ENCODE results near the gene CHDH. TPM values are rescaled to one million over a fixed set of nuclear protein-coding genes. Genes with fewer than 3 reads are reported as not detected.

CHDH gene
- polyA plus RNA-seq, 4 donors: 7.3 to 10.8 (median 8.5) TPM

- no peak for DNase-seq (ENCODE audit: low read depth in 4 of 4, low spot score in 3 of 4)
Observed at GRCh38 chr3:53829605-53830004, 16.6 kb downstream of the CHDH start.

- no peak for DNase-seq (ENCODE audit: low read depth in 4 of 4, low spot score in 3 of 4)
Observed at GRCh38 chr3:53828581-53828980, 17.6 kb downstream of the CHDH start.

- no peak for DNase-seq (ENCODE audit: low read depth in 4 of 4, low spot score in 3 of 4)
Observed at GRCh38 chr3:53826048-53826447, 20.2 kb downstream of the CHDH start.

- no peak for DNase-seq (ENCODE audit: low read depth in 4 of 4, low spot score in 3 of 4)
Observed at GRCh38 chr3:53824795-53825194, 21.4 kb downstream of the CHDH start.

GRCh38 chr3:53823956-53824657, 22.1 kb downstream of the CHDH start:
- no peak for DNase-seq (ENCODE audit: low read depth in 4 of 4, low spot score in 3 of 4)

- DNase-seq (ENCODE audit: low read depth in 4 of 4, low spot score in 3 of 4): no peak
Observed at GRCh38 chr3:53823026-53823955, 22.9 kb downstream of the CHDH start.

- DNase-seq (ENCODE audit: low read depth in 4 of 4, low spot score in 3 of 4): no peak
Observed at GRCh38 chr3:53822331-53822741, 23.9 kb downstream of the CHDH start.

GRCh38 chr3:53821631-53822121, 24.5 kb downstream of the CHDH start:
- DNase-seq (ENCODE audit: low read depth in 4 of 4, low spot score in 3 of 4): no peak

- DNase-seq (ENCODE audit: low read depth in 4 of 4, low spot score in 3 of 4): no peak
Observed at GRCh38 chr3:53820756-53821580, 25.3 kb downstream of the CHDH start.

GRCh38 chr3:53820084-53820483, 26.1 kb downstream of the CHDH start:
- DNase-seq (ENCODE audit: low read depth in 4 of 4, low spot score in 3 of 4): no peak

GRCh38 chr3:53819163-53819868, 26.9 kb downstream of the CHDH start:
- no peak for DNase-seq (ENCODE audit: low read depth in 4 of 4, low spot score in 3 of 4)

GRCh38 chr3:53818221-53819162, 27.7 kb downstream of the CHDH start:
- no peak for DNase-seq (ENCODE audit: low read depth in 4 of 4, low spot score in 3 of 4)

- DNase-seq (ENCODE audit: low read depth in 4 of 4, low spot score in 3 of 4): no peak
Observed at GRCh38 chr3:53817809-53818208, 28.4 kb downstream of the CHDH start.

- DNase-seq (ENCODE audit: low read depth in 4 of 4, low spot score in 3 of 4): no peak
Observed at GRCh38 chr3:53817211-53817610, 29.0 kb downstream of the CHDH start.

- DNase-seq (ENCODE audit: low read depth in 4 of 4, low spot score in 3 of 4): no peak
Observed at GRCh38 chr3:53816425-53816824, 29.8 kb downstream of the CHDH start.

- no peak for DNase-seq (ENCODE audit: low read depth in 4 of 4, low spot score in 3 of 4)
Observed at GRCh38 chr3:53815651-53816050, 30.6 kb downstream of the CHDH start.

GRCh38 chr3:53815067-53815466, 31.2 kb downstream of the CHDH start:
- DNase-seq (ENCODE audit: low read depth in 4 of 4, low spot score in 3 of 4): no peak

- DNase-seq (ENCODE audit: low read depth in 4 of 4, low spot score in 3 of 4): no peak
Observed at GRCh38 chr3:53813876-53814275, 32.3 kb downstream of the CHDH start.

- no peak for DNase-seq (ENCODE audit: low read depth in 4 of 4, low spot score in 3 of 4)
Observed at GRCh38 chr3:53813229-53813628, 33.0 kb downstream of the CHDH start.
